Breast epithelium (tissue), 3 donors: ENCODE measurements around the gene AHCYL2.

Experiments used
- CTCF ChIP-seq, 3 donors: fragments of 450-650 bp; IDR thresholded peaks; one replicate each; pipeline ENCODE4 v1.5.1; 2016 to 2017; ENCODE audit warnings: antibody characterized with exemption in 3 of 3, mild to moderate bottlenecking in 3 of 3, moderate library complexity in 3 of 3
- POLR2A ChIP-seq: fragments of 450-650 bp; IDR thresholded peaks from one replicate; pipeline ENCODE4 v1.6.1; 2016; ENCODE audit warnings: antibody characterized with exemption, mild to moderate bottlenecking, moderate library complexity
- POLR2AphosphoS5 ChIP-seq, 3 donors: sonication (generic); formaldehyde crosslinking; IDR thresholded peaks; one replicate each; pipeline ENCODE4 v1.6.1; 2017; ENCODE audit warnings: antibody characterized with exemption in 3 of 3

- no peak for TF ChIP-seq CTCF (IDR thresholded peaks at IDR 0.05)
- TF ChIP-seq POLR2A, result no peak
- no peak for TF ChIP-seq POLR2AphosphoS5 (IDR thresholded peaks at IDR 0.05)
These were observed 126.5 kb downstream of the AHCYL2 start for GRCh38 chr7:129351320-129351719.
